Fibroblast of mammary gland (primary cell): ENCODE data around the gene OPA3.
A peak's percentile ranks its signal among the peaks of the same experiment; 100 is the strongest.

Experiments used
- DNase-seq: peaks from one replicate; pipeline ENCODE4 v3.0.0-alpha.2; 2010; ENCODE audit warnings: low read depth
- H3K4me3 ChIP-seq: 2 replicates; pipeline ENCODE4 v1.5.1; 2011; ENCODE audit warnings: low read depth, mild to moderate bottlenecking, low read length, moderate library complexity; ENCODE audit not compliant: control insufficient read depth
- TF ChIP-seq, protein P1 (sequence below): conservative IDR thresholded peaks from 2 replicates; pipeline ENCODE4 v1.5.1; 2011; ENCODE audit warnings: low read depth, low read length, inconsistent platforms; ENCODE audit not compliant: control insufficient read depth, insufficient read depth

Gene OPA3

DNA sequence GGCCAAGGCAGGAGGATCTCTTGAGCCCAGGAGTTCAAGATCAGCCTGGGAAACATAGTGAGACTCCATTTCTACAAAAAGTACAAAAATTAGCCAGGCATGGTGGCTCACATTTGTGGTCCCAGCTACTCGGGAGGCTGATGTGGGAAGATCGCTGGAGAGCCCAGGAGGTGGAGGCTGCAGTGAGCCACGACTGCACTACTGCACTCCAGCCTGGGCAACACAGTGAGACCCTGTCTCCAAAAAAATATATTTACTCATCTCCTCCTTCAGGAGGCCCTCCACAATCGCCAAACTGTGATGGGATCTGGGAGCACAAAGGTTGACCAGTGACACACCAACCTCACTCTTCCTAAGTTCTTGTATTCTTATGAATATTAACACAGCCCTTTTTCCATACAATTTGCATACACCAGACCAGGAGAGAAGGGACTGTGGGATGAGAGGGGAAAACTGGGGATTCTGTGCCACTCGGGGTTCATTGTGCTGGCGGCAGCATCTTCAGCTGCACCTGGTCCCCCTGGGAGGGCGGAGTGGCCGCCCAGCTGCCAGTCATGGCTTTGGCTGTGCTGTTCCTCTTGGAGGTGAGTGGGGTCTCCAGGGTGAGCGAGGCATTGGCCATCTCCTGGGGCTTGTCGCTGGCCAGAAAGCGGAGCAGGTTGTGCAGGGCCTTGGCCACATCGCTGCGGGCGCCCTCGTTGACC, 5.8 kb upstream of the OPA3 start:
- TF ChIP-seq, protein P1, sequence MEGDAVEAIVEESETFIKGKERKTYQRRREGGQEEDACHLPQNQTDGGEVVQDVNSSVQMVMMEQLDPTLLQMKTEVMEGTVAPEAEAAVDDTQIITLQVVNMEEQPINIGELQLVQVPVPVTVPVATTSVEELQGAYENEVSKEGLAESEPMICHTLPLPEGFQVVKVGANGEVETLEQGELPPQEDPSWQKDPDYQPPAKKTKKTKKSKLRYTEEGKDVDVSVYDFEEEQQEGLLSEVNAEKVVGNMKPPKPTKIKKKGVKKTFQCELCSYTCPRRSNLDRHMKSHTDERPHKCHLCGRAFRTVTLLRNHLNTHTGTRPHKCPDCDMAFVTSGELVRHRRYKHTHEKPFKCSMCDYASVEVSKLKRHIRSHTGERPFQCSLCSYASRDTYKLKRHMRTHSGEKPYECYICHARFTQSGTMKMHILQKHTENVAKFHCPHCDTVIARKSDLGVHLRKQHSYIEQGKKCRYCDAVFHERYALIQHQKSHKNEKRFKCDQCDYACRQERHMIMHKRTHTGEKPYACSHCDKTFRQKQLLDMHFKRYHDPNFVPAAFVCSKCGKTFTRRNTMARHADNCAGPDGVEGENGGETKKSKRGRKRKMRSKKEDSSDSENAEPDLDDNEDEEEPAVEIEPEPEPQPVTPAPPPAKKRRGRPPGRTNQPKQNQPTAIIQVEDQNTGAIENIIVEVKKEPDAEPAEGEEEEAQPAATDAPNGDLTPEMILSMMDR = no peak
- no peak for DNase-seq
- no peak overlapping the region for H3K4me3 ChIP-seq

DNA sequence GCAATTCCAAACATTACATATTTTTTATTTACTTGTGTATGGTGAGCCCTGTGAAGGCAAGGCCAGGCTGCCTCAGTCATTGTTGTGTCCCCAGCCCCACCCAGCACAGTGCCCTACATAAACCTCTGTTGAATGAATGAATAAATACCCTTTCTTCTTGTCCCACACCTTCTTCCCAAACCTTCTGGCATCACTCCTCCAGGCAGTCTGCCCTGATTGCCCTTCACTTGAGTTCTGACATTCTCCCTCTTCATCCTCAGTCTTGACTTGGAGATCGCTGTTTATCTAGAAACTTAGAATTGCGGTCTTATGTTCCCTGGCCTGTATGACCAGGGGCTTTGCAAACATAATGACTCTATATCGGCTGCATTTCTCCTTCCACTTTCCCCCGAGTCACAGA, 5.2 kb upstream of the OPA3 start:
- TF ChIP-seq, protein P1 = no peak
- H3K4me3 ChIP-seq = no peak overlapping the region
- no peak for DNase-seq

DNA sequence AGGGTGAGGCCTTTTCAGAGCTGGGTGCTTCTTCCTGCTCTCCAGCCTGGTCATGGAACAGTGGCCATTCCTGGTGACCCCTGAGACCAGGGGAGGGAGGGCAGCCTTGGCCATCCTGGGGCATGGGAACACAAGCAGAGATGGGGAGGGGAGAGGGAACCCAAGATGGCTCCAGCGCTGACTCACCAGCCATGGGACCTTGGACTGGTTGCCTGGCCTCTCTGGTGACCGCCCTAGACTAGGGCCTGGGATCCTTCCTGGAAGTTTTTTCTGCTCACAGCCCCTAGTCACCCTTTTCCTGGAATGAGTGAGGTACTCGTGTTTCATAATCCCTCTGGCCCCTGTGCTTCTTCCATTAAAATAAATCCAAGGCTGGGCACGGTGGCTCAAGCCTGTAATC, 3.3 kb upstream of the OPA3 start:
- peak; percentile 39 for DNase-seq
- TF ChIP-seq, protein P1 = no peak

DNA sequence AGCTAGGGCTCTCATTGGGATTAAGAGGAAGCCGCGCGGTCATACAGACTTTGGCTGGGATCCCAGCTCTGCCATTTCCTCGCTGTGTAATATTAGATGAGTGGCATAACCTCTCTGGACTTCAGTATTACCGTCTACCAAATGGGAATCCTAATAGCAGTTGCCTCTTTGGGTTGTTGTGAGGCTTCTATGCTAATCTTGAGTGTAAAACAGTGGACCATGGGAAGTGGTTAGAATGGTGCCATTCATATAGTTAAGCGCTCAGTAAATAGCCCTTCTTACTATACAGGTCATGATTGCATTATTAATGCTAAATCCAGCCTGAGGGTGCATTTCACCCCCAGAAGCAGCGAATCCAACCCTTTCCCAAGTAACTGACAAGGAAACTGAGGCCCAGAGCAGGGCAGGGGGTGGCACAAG, 566 bp upstream of the OPA3 start:
- TF ChIP-seq, protein P1 = no peak
- peak overlapping the region; percentile 92 for H3K4me3 ChIP-seq
- DNase-seq = no peak

More for the DNA sequence above, 3.3 kb upstream of the OPA3 start:
- no peak overlapping the region for H3K4me3 ChIP-seq

DNA sequence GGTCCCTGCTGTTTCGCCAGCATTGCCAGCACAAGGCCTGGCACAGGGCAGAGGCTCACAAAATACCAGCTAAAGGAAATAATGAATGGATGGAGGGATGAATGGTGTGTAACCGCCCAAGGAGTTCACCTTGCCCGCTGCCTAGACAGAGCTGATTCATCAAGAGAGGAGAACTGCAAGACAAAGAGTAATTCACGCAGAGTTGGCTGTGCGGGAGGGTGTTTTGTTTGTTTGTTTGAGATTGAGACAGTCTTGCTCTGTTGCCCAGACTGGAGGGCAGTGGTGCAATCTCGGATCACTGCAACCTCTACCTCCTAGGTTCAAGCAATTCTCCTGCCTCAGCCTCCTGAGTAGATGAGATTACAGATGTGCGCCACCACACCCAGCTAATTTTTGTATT, 3.0 kb downstream of the OPA3 start:
- H3K4me3 ChIP-seq = no peak overlapping the region
- DNase-seq = no peak
- TF ChIP-seq, protein P1 = no peak

DNA sequence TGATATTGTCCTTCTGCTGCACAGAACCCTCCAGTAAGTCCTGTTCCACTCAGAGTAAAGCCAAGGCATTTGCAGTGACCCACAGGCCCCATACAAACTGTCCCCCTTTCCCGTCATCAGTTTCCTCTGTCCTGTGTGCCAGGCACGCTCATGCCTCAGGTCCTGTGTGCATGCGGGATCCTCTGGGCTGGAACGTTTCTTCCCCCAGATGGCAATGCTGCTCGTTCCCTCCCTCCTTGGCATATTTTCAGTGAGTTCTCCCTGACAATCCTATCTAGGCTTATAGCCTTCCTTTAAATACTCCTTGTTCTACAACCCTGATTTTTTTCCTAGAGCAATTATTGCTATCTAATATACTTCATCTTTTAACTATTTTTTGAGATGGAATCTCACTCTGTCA, 5.7 kb downstream of the OPA3 start:
- TF ChIP-seq, protein P1 = no peak
- no peak overlapping the region for H3K4me3 ChIP-seq
- DNase-seq = no peak

DNA sequence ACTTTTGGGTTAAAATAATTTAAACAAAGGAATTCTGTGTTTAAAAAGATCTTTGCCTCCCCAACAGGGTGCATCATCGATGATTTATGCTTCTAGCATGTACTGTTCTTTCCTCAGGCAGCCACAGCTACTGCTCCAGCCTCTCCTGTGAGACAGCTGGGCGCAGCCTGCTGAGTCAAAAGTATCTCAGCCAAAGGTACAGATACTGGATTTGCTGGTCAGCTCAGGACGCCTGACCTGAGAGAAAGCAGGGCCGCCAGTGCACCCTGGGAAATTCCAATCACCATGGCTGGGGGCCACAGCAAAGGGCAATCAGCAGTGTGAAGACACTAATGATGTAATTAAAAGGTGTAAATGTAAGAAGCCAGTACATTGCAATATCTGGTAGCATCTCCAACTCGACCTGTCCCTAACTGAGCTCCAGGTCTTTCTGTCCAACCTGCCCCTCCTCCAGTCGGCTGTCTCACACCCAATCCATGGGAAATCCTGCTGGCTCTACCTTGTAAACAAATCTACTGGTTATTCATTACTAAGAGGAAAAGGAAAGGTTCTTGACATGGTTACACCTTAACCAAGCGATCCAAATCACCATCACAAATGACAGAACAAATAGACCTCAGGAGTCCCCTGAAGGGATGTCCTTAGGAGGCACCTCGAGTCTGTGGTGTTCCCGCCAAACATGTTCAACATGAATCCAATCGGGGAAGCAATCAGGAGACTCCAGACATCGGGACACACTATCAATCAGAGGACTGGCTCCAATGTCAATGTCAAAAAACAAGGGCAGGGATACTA, 7.3 kb downstream of the OPA3 start:
- TF ChIP-seq, protein P1 = no peak
- peak; percentile 95 for DNase-seq
- H3K4me3 ChIP-seq = no peak overlapping the region
